ENCODE data around the gene PRPF6.

PRPF6 gene, protein sequence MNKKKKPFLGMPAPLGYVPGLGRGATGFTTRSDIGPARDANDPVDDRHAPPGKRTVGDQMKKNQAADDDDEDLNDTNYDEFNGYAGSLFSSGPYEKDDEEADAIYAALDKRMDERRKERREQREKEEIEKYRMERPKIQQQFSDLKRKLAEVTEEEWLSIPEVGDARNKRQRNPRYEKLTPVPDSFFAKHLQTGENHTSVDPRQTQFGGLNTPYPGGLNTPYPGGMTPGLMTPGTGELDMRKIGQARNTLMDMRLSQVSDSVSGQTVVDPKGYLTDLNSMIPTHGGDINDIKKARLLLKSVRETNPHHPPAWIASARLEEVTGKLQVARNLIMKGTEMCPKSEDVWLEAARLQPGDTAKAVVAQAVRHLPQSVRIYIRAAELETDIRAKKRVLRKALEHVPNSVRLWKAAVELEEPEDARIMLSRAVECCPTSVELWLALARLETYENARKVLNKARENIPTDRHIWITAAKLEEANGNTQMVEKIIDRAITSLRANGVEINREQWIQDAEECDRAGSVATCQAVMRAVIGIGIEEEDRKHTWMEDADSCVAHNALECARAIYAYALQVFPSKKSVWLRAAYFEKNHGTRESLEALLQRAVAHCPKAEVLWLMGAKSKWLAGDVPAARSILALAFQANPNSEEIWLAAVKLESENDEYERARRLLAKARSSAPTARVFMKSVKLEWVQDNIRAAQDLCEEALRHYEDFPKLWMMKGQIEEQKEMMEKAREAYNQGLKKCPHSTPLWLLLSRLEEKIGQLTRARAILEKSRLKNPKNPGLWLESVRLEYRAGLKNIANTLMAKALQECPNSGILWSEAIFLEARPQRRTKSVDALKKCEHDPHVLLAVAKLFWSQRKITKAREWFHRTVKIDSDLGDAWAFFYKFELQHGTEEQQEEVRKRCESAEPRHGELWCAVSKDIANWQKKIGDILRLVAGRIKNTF

DNA sequence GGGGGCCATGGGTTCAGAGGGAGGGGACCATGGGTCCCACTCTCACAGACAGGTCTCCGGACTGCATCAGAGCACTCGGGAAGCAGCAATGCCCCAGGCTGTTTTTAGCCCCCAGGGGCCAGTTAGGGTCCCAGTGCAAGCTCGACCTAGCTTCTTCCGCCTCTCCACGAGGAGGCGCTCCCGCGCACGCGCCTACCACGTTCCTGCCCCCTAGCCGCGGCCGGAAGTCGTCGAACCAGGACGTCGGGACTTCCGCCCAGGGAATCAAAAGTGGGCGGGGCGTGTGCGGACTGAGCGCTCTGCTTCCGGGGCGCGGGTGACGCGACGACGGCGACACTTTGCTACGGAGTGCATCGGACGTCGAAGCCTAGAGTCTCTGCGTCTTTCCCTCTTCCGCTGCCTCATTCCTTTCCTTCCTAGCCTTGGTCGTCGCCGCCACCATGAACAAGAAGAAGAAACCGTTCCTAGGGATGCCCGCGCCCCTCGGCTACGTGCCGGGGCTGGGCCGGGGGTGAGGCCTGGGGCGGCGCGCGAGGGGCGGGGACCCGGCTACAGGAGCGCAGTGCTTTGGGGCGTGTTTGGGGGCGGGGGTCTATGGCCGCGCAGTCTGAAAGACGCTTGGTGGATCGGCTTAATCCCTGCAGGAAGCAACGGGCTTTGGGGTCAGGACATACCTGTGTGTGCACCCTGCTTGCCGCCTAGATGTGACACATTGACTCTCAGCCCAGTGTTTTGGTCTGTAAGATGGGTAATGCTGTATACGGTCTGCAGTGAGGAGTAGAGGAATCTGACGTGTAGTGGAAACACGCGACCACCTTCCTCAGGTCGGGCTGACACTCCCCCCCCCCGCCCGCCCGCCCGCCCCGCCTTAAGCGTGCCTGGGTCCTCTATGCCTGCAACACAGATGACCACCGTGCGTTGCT is at the start of gene PRPF6:
Gene PRPF6, plus strand, starts transcription at position 327 of the 923 bp plus-strand sequence. Its CDS starts 114 bp downstream, at position 441.
- FAIRE-seq, result no peak

DNA sequence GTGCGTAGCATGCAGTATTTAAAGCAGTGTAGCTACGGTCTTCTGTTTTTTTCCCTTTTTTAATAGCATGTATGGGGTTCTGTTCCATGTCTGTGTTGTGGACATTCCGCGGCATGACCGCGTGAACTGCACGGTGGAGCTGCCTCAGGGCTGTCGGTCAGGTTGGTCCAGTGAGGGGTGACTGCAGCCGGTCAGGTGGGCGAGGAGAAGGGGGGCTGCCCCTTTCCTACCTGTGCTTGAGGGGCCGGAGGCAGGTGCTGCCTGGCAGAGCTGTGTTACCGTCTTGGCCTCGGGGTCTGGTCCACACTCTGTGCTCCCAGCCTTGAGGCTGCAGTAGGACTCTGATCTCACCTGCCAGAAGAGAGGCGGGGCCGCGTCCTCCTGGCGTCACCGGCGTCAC is 49.2 kb upstream of the PRPF6 start:
- FAIRE-seq, result no peak

DNA sequence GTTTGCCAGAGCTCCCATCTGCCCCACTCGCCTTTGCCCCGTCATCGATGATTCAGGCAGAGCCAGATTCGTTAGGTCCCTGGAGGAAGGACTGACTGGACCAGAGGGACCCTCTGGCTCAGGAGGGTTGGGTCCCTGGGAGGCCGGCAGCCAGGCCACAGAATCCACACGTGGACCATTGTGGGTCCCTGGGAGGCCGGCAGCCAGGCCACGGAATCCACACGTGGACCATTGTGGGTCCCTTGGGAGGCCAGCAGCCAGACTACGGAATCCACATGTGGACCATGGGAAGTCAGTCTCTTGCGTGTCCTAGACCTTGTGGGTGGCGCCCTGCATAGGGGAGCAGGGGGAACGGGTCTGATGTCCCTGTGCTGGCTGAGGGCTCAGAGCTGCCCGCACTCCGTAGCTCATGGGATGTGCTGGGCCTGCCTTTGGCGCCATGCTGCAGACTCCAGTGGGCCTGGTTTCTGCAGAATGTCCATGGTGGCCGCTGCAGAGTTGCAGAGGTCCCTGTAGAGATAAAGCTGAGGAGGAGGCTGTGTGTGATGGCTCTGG is 48.2 kb upstream of the PRPF6 start:
- no peak for FAIRE-seq

DNA sequence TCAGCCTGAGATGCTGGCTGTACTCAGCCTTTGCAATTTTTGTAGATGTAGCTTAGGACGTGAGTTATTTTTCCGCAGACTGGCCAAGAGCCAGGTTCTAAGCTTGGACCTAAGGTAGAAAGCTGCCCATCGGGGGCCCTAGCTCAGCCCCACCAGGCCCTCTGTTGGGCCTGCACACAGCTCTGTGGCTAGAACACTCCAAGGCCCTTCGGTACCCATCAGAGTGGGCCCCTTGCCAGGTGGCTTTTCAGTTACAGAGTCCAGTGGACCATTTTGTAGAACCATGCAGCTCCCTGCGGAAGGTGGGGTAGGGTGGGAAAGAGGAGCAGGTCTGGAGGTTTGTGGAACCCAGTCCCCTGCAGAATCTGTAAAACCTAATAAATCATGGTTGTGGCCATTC is 47.3 kb upstream of the PRPF6 start:
- no peak for FAIRE-seq

DNA sequence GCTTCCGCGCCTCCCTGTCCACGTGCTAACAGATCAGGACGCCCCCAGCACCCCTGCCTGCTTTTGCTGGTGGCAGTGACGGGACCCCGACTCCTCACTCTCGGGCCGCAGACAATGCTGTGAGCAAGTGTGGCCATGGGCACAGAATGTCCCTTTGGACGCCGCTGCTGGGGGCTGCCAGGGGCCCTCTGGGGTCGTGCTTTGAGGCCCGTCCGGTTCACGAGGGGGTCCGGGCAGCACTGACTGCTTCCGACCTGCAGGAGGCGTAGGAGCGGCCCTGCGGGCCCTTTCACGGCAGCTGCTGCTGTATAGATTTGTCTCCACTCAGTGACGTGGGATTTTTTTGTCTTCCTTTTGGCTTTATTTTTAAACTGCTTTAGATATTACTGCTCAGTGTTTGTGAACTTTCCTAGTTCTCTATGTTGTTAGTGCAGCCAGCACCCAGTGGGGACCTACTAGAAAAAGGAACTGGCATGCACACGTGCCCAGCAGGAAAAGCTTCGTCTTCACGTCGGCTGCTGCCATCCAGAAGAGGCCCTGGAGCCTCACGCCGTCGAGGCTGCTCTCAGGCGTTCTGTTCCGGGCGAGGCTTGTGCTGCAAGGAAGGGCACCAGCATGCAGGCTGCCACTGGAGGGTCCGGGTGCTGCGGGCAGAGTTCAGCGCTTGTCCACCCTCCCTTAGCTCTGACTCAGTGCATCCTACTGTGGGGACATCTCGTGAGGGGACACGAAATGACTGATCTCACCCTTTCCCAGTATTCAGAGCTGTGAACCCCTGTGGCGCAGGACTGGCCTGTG is 46.5 kb upstream of the PRPF6 start:
- no peak for FAIRE-seq

DNA sequence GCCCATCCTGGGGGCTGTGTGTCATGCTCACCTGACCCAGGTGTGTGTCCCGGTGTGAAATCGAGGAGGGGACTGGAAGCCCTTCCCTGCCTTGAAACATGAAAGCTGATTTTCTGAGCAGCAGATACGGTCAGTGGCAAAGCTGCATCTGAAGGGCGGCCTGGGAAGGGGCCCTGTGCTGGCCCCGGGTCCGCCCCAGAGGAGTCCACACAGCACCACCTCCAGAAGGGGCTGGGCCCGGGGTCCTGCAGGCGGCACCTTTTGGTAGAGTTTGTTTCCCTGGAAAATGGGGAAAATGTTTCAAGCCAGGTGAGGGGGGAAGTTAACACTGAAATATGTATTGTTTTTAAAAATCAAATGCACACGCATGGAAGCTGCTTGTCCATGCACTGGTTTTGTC is 45.5 kb upstream of the PRPF6 start:
- no peak for FAIRE-seq

DNA sequence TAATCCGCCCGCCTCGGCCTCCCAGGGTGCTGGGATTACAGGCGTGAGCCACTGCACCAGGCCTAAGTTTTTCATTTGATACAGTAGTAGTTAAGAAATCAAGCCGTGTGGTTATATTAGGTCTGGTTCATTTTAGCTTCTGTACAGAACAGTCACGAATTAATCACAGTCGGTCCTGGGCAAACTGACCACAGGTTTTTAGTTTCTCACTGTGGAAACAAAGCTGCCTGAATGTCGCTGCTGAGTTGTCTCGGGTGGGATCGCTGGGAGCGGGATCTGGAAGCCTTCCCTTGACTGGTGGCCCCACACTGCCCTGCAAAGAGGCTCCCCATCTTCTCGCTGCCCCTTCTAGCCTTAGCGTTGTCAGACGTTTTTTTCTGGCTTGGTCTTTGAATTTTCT is 43.3 kb upstream of the PRPF6 start:
- no peak for FAIRE-seq

DNA sequence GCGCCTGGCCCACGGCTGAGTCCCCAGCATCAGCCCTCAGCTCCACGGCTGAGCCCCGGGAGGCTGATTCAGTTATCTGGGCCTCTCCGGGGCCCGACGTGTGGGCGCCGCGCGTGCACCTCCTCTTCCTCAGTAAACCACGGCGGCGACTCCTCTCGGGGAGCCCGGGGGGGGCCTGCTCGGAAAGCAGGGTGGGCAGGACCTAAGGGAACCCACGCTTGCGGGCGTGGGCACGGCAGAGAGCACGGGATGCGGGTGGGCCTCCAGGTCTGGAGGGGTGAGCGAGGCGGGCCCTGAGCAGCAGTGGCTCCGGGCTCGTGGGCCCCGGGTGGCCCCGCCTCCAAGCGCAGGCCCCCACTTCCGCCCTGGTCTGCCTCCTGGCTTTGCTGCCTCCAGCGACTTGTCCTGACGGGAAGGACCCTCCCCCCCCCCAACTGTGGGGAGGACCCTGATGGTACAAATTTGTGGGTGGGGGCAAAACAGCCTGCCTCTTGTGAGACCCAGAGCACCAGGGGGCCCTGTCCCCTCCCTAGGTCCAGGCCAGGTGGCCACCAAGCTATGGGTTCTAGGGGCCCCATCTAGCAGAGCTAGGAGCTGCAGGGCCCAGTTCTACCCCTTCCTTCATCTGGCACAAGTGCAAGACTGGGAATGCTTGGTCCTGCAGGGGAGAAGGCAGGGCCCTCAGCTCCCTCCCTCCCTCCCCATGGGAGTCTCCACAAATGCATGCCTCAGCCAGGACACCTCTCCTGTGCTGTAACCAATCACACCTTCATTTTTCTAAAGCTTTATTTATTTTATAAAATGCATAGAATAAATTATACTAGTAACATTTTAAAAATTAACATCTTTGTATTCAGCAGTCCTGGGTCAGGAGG is 41.6 kb upstream of the PRPF6 start:
- no peak for FAIRE-seq

DNA sequence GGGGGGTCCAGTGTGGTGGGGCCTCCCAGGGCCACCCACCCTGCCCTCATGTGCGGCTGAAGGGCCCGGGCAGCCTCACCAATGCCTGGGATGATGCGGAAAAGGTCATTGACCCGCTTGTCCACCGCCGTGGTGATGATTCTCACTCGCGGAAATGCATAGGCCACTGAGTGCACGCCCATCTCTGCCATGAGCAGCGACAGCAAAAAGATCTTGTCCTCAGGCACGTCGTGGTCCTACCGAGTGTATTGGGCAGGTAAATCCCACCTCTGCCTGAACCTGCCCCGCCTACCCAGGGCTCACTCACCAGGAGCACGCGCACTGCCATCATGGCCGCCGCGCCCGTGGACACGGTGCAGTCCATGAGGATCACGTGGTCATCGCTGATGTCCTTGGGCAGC is 40.9 kb upstream of the PRPF6 start:
- FAIRE-seq, result no peak

DNA sequence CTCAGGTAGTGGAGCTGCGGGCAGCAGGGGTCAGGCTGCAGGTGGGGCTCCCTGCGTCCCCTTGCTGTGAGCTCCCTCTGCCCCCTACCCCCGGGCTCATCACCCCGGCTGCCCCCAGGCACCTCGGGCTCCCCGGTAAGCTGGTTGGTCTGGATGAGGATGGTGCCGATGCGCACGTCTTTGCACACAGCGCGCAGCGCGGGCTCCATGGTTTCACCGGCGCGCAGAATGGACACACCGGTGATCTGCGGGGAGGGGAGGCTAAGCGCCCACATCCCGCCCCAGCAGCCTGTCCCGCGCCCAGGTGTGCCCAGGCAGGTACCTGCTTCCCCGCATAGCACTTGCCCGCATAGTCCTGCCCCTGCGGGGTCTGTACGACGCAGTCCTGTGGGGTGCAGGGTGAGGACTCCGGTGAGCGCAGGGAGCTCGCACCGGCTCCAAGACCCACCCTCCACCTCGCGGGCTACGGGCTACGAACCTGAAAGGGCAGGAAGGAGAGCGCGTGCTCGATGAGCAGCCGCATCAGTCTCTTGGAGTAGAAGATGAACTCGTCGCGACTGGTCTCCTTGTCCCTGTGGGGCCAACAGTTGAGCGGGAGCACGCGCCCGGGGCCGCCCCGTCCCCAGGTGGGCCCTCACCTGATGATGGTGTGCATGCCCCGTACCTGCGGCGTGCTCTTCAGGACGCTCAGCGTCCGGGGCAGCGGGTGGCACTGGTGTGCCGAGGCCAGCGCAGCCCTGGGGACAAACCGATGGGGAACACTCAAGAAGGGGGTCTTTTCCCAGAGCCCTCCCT is 40.3 kb upstream of the PRPF6 start:
- FAIRE-seq, result no peak

DNA sequence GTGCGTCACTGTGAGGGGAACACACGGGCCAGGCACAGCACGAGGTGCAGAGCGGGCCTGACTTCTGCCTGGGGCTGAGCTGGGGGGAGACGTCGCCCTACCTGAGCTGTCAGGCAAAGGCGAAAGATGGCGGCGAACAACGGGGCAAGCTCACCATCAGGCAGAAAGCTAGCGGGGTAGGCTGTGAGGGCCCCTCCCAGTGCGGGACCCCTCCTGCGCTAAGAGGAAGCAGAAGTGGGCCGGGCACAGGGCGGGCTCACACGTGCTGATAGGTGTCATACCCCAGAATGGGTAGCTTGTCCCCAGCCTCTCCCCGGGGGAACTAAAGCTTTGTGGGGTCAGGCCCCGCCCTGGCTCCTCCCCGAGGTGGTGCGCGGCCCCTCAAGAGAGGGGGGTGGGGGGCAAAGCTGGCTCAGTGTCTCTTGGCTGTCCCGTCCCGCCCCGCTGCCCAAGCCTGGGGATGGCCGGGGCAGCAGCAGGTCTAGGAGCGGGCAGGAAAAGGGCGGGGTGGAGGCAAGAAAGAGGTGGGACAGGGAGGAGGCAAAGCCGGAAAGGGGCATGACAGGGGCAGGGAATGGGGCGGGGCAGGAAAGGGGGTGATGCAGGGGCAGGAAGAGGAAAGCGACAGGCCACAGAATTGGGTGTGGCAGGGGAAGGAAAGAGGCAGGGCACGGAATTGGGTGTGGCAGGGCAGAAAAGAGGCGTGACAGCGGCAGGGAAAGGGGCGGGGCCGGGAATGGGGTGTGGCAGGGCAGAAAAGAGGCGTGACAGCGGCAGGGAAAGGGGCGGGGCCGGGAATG is 39.5 kb upstream of the PRPF6 start:
- FAIRE-seq, result no peak

DNA sequence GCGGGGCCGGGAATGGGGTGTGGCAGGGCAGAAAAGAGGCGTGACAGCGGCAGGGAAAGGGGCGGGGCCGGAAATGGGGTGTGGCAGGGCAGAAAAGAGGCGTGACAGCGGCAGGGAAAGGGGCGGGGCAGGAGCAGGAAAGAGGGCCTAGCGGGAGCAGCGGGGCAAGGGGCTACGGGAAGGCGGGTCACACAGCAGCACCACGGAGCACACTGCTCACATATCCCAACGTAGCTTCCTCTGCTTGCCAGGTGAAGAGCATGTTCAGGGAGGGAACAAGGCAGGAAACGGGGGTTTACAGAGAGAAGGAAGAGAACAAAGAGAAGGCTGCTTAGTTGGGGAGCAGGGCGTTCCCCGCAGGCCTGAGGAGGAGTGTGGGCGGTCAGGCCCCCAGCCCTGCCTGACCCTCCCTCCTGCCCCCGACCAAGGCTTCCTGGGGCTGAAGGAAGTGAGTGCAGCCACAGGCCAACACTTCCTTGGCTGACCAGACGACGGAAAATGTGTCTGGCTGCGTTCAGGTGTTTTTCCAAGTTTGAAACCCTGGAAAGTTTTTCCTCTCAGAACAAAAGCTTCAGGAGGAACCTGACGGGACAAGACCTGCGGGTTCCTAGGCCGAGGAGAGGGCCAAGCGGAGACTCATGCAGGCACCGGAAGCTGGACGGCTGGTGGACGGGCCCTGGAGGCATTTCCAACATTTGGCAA is 38.5 kb upstream of the PRPF6 start:
- no peak for FAIRE-seq

DNA sequence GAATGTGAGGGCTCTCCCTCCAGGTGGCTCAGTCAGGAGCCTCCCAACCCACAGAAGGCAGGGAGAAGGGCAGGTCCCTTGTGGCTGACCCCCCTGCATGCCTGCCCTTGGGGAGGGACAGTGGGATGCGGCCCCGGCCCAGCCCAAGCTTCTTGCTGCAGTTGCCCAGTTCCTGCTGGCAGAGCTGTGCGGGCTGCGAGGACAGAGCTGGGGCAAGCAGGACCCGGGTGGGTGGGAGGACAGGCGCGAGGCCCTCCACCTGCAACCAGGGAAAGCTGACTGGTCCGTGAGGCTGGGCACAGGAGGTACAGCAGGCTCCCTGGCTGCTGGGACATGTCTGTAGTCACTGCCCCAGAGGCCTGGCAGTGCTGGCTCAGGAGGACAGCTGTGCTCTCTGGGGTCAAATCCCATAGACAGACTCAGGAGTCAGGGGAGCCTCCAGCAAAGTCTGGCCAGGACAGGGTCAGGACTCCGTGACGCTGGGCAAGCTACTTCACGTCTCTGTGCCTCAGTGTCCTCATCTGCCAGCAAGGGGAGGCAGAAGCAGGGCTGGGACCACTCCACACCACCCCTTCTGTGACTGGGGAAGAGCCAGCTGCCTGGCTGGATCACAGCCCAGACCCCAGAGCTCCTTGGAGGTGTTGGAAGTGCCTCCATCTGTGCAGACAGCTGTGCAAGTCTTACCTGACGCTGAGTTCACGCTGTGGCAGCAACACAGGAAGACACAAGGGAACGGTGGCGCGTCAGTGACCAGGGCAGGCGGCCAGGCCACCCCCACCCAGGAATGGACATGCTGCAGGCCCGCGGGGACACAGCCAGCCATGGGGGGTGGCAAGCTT is 37.7 kb upstream of the PRPF6 start:
- FAIRE-seq, result no peak

DNA sequence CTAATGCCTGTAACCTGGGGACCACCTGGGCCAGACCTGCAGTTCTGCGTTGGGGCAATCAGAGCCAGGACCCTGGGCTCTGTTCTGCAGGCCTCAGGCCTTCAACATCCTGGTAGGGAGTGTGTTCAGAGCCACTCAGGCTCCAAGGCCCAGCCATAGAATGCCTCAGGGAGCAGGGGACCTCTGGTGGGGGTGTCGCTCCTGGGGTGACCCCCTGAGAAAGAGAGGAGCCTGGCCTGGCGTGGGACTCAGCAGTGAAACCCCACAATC is 37.2 kb upstream of the PRPF6 start:
- FAIRE-seq, result no peak

DNA sequence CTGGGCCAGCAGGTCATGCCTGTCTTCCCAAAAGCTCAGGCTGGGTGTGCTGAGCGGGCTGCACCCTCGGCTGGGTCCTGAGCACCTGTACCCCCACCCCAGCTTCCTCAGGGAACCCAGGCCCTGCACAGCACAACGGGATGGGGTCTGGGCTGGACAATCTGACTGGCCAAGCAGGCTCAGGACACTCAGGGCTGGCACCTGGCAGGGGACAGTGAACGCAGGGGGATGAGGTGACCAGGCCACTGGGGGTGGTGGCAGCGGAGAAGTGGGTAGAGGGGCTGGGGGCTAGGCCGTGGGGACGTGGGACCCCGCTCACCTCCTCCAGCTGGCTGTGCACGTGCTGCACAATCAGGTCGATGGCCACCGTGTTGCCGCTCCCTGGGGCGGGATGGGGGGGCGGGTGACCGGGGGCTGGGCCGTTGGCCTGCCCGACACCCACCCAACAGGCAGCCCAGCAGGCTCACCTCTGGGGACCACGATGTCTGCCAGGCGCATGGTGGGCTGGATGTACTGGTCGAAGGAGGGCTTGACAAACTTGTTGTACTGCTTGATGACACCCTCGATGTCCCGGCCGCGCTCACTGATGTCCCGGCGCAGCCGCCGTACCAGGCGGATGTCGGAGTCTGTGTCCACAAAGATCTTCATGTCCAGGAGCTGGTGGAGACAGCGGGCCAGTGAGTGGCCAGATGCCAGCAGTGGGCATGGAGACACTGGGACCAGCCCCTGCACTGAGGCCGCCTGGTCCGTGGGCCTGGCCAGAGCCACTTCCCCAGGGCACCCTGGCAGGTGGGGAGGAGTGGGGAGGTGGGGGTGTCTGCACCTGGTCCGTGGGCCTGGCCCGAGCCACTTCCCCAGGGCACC is 36.6 kb upstream of the PRPF6 start:
- FAIRE-seq, result no peak

DNA sequence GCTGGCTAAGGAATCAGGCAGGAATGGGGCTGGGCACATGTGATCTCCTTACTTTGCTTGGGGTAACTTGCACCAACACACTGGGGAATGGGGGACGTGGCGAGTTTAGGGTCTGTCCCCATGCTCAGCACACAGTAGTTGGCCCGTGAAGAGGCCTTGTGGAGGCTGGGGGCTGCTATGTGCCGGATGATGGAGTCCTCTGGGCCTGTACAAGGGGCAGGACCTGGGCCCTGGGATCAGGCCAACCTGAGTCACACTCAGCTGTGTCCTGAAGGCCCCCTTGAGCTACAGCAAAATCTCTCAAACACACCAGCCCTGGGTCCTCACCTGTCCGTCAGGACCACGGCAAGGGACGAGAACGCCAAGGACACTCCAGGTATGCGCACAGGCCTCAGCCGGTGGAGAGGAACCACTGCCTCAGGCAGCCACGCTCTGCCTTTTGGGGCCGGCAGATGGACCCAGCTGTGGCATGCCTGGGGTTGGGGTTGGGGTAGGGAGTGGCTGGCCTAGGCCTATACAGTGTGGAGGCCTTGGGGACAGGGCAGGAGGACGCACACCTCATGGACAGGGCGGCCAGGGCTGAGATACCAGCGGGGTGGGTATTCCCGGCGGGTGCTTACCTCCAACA is 35.8 kb upstream of the PRPF6 start:
- no peak for FAIRE-seq

All from colon (tissue), 2 donors.